Measurements from ENCODE around the gene ABCC10.
"Not testable (repeated sequence)": the region's sequence is repeated elsewhere in the genome, so short reads cannot be mapped to it uniquely, and the experiment has no call there.

ABCC10 gene

GRCh38 chr6:43391440-43392031, 35.8 kb upstream of the ABCC10 start:
- DNase-seq (ENCODE audit: low read depth in 1 of 2, low spot score in 1 of 2): no peak
- Histone ChIP-seq H3K27ac (replicated peaks) (no peak overlapping the region), H3K27me3 (ENCODE audit: insufficient read depth, poor library complexity, severe bottlenecking) (peaks cover 25% of the 10 kb centered on the region), H3K4me3 (replicated peaks; ENCODE audit: insufficient read depth, low read length) (no peak overlapping the region)
- TF ChIP-seq POLR2AphosphoS5 (IDR thresholded peaks at IDR 0.05; ENCODE audit: low read depth) (no peak), REST (IDR thresholded peaks at IDR 0.05; ENCODE audit: insufficient replicate concordance, low read depth) (no peak), GABPA (IDR thresholded peaks at IDR 0.05; ENCODE audit: low read depth) (no peak), SPI1 (IDR thresholded peaks at IDR 0.05; ENCODE audit: borderline replicate concordance, low read depth) (no peak), CTCF (IDR thresholded peaks at IDR 0.05; ENCODE audit: insufficient read depth, low read length) (no peak)

- not testable (repeated sequence) for H3K27ac ChIP-seq (replicated peaks); H3K4me3 ChIP-seq (replicated peaks; ENCODE audit: insufficient read depth, low read length); DNase-seq (ENCODE audit: low read depth in 1 of 2, low spot score in 1 of 2)
- H3K27me3 ChIP-seq (ENCODE audit: insufficient read depth, poor library complexity, severe bottlenecking): peaks cover 25% of the 10 kb centered on the region
Measured at GRCh38 chr6:43393133-43393532, 34.2 kb upstream of the ABCC10 start.

- H3K4me3 ChIP-seq (replicated peaks; ENCODE audit: insufficient read depth, low read length): no peak overlapping the region
- H3K27me3 ChIP-seq (ENCODE audit: insufficient read depth, poor library complexity, severe bottlenecking): peaks cover 25% of the 10 kb centered on the region
- TF ChIP-seq REST (IDR thresholded peaks at IDR 0.05; ENCODE audit: insufficient replicate concordance, low read depth): no peak
- no peak for TF ChIP-seq GABPA (IDR thresholded peaks at IDR 0.05; ENCODE audit: low read depth)
- no peak for TF ChIP-seq SPI1 (IDR thresholded peaks at IDR 0.05; ENCODE audit: borderline replicate concordance, low read depth)
- TF ChIP-seq POLR2AphosphoS5 (IDR thresholded peaks at IDR 0.05; ENCODE audit: low read depth): no peak
- TF ChIP-seq CTCF (IDR thresholded peaks at IDR 0.05; ENCODE audit: insufficient read depth, low read length): no peak
- DNase-seq (ENCODE audit: low read depth in 1 of 2, low spot score in 1 of 2): no peak
- no peak overlapping the region for H3K27ac ChIP-seq (replicated peaks)
Measured at GRCh38 chr6:43393602-43394001, 33.7 kb upstream of the ABCC10 start.

GRCh38 chr6:43394982-43395381, 32.4 kb upstream of the ABCC10 start:
- TF ChIP-seq REST (IDR thresholded peaks at IDR 0.05; ENCODE audit: insufficient replicate concordance, low read depth) (no peak), POLR2AphosphoS5 (IDR thresholded peaks at IDR 0.05; ENCODE audit: low read depth) (no peak), GABPA (IDR thresholded peaks at IDR 0.05; ENCODE audit: low read depth) (no peak), CTCF (IDR thresholded peaks at IDR 0.05; ENCODE audit: insufficient read depth, low read length) (no peak), SPI1 (IDR thresholded peaks at IDR 0.05; ENCODE audit: borderline replicate concordance, low read depth) (no peak)
- DNase-seq (ENCODE audit: low read depth in 1 of 2, low spot score in 1 of 2): no peak
- Histone ChIP-seq H3K27me3 (ENCODE audit: insufficient read depth, poor library complexity, severe bottlenecking) (peaks cover 19% of the 10 kb centered on the region), H3K27ac (replicated peaks) (no peak overlapping the region), H3K4me3 (replicated peaks; ENCODE audit: insufficient read depth, low read length) (no peak overlapping the region)
